Prostate gland (tissue), 2 donors: ENCODE data around the gene ETV6. TPM values are rescaled to one million over a fixed set of nuclear protein-coding genes. Genes with fewer than 3 reads are reported as not detected.

Experiments used
- DNase-seq: peaks from one replicate; pipeline ENCODE4 v3.0.0-alpha.2; 2019; ENCODE audit warnings: low spot score
- H3K27ac ChIP-seq, 2 donors: fragments of 200-600 bp; sonication (generic); 2 replicates each; pipeline ENCODE4 v1.5.1; 2017 to 2019
- H3K27me3 ChIP-seq: fragments of 200-600 bp; sonication (generic); replicated peaks from 2 replicates; pipeline ENCODE4 v1.5.1; 2019; ENCODE audit not compliant: insufficient read depth
- H3K36me3 ChIP-seq, 2 donors: fragments of 200-600 bp; sonication (generic); 1 replicate in 1 of 2; 2 replicates in 1 of 2; pipeline versions ENCODE4 v1.5.1 to v1.8.1; 2017 to 2019
- H3K4me1 ChIP-seq: fragments of 200-600 bp; sonication (generic); replicated peaks from 2 replicates; pipeline ENCODE4 v1.5.1; 2019
- H3K4me3 ChIP-seq, 2 donors: fragments of 200-600 bp; sonication (generic); 2 replicates each; pipeline ENCODE4 v1.5.1; 2017 to 2019
- H3K9me3 ChIP-seq: fragments of 200-600 bp; sonication (generic); 2 replicates; pipeline ENCODE4 v1.5.1; 2017
- POLR2A ChIP-seq: fragments of 450-650 bp; IDR thresholded peaks from one replicate; pipeline ENCODE4 v1.6.1; 2016; ENCODE audit warnings: antibody characterized with exemption, mild to moderate bottlenecking
- POLR2AphosphoS5 ChIP-seq: sonication (generic); formaldehyde crosslinking; IDR thresholded peaks from one replicate; pipeline ENCODE4 v1.6.1; 2017; ENCODE audit warnings: antibody characterized with exemption
- WGBS: methylation state at CpG from one replicate; pipeline ENCODE4 v1.1.5; 2018; 5-methylcytosine and 5-hydroxymethylcytosine counted together
- intact Hi-C: fragments of 100-400 bp; cut with DNase I; formaldehyde crosslinking; loops from one replicate; pipeline ENCODE4 v1.14.2; 2022
- total RNA-seq, 2 donors: library from RNA; depleted of rRNA; stranded (reverse); fragments of >200 nt; gene quantifications; one replicate each; pipeline ENCODE4 v1.1.0, GENCODE V29; 2016
- TF ChIP-seq, protein P1 (sequence below), 4 experiments: fragments of 200-600 bp in 2 of 4; fragments of 450-650 bp in 2 of 4; sonication (generic) in 2 of 4; IDR thresholded peaks; 1 replicate in 3 of 4; 2 replicates in 1 of 4; pipeline ENCODE4 v1.5.1; 2016 to 2019; ENCODE audit warnings: antibody characterized with exemption in 4 of 4, mild to moderate bottlenecking in 2 of 4, moderate library complexity in 2 of 4

ETV6 gene
- total RNA-seq, 2 donors from 2014 or later, result 26.7 to 33.6 TPM

DNA sequence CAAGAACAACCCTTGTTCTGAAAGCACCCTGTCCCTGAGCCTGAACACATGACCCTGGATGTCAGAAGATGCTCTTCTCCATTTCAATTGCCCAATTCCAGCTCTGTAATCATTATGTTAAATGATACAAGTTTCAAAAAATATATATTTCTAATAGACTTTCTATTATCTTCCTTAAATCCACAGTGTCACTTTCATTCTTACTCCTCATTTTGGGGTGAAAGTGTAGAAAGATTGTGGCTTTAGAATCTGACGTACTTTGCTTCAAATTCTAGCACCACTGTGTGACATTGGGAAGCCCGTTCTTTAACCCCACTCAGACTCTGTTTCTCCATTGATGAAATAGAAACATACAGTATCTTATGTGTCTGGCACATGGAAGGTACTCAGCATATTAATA is 83.2 kb downstream of the ETV6 start:
- no peak for DNase-seq
- intact Hi-C loops, result no loop called here
- Histone ChIP-seq H3K36me3 (no peaks in the 10 kb centered on the region), H3K4me3 (no peak overlapping the region), H3K9me3 (no peaks in the 10 kb centered on the region), H3K27ac (no peak overlapping the region), H3K4me1 (no peaks in the 10 kb centered on the region), H3K27me3 (no peaks in the 10 kb centered on the region)
- TF ChIP-seq POLR2A (no peak), POLR2AphosphoS5 (no peak)
- TF ChIP-seq, protein P1, sequence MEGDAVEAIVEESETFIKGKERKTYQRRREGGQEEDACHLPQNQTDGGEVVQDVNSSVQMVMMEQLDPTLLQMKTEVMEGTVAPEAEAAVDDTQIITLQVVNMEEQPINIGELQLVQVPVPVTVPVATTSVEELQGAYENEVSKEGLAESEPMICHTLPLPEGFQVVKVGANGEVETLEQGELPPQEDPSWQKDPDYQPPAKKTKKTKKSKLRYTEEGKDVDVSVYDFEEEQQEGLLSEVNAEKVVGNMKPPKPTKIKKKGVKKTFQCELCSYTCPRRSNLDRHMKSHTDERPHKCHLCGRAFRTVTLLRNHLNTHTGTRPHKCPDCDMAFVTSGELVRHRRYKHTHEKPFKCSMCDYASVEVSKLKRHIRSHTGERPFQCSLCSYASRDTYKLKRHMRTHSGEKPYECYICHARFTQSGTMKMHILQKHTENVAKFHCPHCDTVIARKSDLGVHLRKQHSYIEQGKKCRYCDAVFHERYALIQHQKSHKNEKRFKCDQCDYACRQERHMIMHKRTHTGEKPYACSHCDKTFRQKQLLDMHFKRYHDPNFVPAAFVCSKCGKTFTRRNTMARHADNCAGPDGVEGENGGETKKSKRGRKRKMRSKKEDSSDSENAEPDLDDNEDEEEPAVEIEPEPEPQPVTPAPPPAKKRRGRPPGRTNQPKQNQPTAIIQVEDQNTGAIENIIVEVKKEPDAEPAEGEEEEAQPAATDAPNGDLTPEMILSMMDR (IDR thresholded peaks at IDR 0.05), result no peak
- WGBS, result 87% methylated on average over 2 of the region's 2 CpGs

DNA sequence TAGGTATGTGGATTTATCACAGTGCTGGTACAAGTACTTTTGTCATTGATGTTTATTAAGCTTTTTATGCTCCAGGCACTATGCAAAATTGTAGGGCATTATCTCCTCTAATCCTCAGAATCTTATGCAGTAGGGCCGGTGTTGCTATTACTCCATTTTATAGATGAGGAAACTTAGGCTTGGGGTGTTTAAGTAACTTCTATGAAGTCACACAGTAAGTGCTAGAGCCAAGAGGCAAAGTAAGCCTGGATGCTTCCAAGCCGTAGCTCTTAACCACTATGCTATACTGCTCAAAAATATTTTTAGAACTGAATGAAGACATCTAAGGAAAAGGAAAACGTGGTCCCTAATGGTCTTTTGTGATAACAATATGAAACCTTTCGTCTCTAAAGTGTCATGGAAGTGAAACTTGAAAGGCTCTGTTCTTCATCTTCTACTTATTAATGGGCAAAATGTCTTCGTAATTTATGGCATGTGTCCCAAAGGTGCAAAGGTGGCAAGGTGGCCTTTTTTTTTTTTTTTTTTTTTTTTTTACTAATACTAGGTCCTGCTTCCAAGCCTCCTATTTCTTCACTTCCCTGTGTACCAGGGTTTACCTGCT is 85.2 kb downstream of the ETV6 start:
- Histone ChIP-seq H3K4me3 (no peak overlapping the region), H3K27me3 (no peaks in the 10 kb centered on the region), H3K27ac (no peak overlapping the region), H3K4me1 (no peaks in the 10 kb centered on the region), H3K36me3 (no peaks in the 10 kb centered on the region), H3K9me3 (no peaks in the 10 kb centered on the region)
- WGBS, result 86% methylated on average over 5 of the region's 5 CpGs
- no peak for DNase-seq
- intact Hi-C loops, result no loop called here
- TF ChIP-seq POLR2A, result no peak
- TF ChIP-seq, protein P1 (IDR thresholded peaks at IDR 0.05), result no peak
- no peak for TF ChIP-seq POLR2AphosphoS5

DNA sequence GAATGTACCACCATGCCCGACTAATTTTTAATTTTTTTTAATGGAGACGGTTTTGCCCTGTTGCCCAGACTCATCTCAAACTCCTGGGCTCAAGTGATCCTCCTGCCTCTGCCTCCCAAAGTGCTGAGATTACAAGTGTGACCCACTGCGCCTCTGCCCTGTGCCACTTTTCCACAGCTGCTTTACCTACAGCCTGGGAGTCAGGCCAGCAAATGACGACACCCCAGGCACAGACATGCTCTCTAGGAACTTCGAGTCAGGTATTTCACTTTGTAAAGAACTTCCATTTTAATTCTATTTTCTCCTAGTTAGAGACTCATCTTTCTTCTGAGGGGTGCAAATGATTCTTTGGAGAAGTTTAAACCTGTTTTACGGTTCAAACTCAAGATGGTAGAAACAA is 89.0 kb downstream of the ETV6 start:
- no peaks in the 10 kb centered on the region for H3K27me3 ChIP-seq
- H3K27ac ChIP-seq, result no peak overlapping the region
- WGBS, result 80% methylated on average over 6 of the region's 6 CpGs
- no peaks in the 10 kb centered on the region for H3K9me3 ChIP-seq
- DNase-seq, result no peak
- H3K4me1 ChIP-seq, result no peaks in the 10 kb centered on the region
- intact Hi-C loops, result no loop called here
- H3K36me3 ChIP-seq, result no peaks in the 10 kb centered on the region
- TF ChIP-seq POLR2AphosphoS5 (no peak), POLR2A (no peak)
- TF ChIP-seq, protein P1 (IDR thresholded peaks at IDR 0.05), result no peak
- no peak overlapping the region for H3K4me3 ChIP-seq

DNA sequence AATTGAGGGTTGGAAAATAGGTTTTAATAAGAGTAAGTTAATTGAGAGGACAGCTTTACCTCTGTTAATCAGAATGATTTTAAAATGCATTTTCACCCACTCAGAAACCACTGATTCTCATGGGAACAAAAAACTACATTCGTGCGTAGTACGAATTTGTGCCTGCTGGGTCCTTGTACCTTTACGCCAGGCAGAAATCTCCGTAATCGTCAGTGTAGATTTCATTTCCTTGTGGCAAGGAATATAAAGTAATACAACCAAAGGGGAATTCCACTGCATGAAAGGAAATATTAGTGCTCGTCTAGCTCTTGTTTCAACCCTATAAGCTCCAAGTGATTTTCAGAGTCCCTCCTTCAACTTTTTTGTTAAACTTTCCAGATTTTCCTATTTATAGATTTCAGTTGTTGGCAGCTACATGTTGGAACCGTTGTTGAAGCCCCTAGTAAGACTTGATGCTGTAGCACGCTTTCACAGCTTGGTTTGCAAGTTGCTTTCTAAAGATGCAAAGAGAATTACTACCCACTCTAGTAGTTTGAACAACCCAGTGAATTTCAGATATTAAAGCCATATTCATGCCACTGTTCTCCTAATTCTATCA is 90.6 kb downstream of the ETV6 start:
- no peaks in the 10 kb centered on the region for H3K27me3 ChIP-seq
- intact Hi-C loops, result no loop called here
- H3K4me3 ChIP-seq, result no peak overlapping the region
- no peaks in the 10 kb centered on the region for H3K9me3 ChIP-seq
- 56% methylated on average over 9 of the region's 9 CpGs for WGBS
- no peak overlapping the region for H3K27ac ChIP-seq
- no peaks in the 10 kb centered on the region for H3K36me3 ChIP-seq
- TF ChIP-seq POLR2A (no peak), POLR2AphosphoS5 (no peak)
- TF ChIP-seq, protein P1 (IDR thresholded peaks at IDR 0.05), result no peak
- DNase-seq, result no peak
- no peaks in the 10 kb centered on the region for H3K4me1 ChIP-seq

DNA sequence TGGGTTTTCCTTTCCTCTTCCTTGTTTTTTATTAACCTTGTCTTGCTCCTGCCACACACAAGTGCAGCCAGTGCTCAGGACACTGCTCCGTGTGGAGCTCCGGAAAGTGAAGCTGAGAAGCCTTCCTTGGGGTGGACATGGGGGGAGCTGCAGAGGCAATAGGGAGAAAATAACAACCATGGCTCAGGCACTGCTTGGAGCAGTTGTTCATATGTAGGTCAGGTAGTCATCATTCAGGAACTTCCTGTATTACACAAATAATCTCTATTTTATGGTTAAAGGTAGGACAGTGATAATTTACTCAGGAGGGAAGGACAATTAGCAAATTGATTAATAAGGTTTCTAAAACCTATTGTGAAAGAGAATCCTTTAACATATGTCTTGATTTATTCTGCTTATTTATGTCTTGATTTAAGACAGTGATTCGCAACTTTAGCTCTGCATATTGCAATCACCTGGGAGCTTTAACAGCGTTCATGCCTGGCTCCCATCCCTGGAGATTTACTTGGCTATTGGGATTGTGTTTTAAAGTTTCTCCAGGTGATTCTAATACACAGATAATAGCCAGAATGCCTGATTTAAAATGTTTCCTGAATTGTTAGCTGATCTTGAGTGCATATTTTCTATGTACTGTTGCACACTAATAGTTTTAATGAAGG is 92.1 kb downstream of the ETV6 start:
- intact Hi-C loops, result no loop called here
- TF ChIP-seq, protein P1 (IDR thresholded peaks at IDR 0.05), result no peak
- Histone ChIP-seq H3K27me3 (no peaks in the 10 kb centered on the region), H3K4me1 (no peaks in the 10 kb centered on the region), H3K36me3 (no peaks in the 10 kb centered on the region), H3K9me3 (no peaks in the 10 kb centered on the region), H3K27ac (no peak overlapping the region), H3K4me3 (no peak overlapping the region)
- DNase-seq, result no peak
- 77% methylated on average over 4 of the region's 4 CpGs for WGBS
